GM23248 (cell line): ENCODE data around the gene SH3TC1.

Source experiments
- EZH2 ChIP-seq: fragments of 200-600 bp; sonication (generic); IDR thresholded peaks from 2 replicates; pipeline ENCODE4 v1.6.1; 2018; ENCODE audit warnings: antibody characterized with exemption, mild to moderate bottlenecking; ENCODE audit not compliant: insufficient read depth, poor library complexity, severe bottlenecking
- EZH2phosphoT487 ChIP-seq: fragments of 200-600 bp; sonication (generic); IDR thresholded peaks from 2 replicates; pipeline ENCODE4 v1.6.1; 2018; ENCODE audit warnings: antibody characterized with exemption, moderate library complexity, mild to moderate bottlenecking, low read depth; ENCODE audit not compliant: insufficient read depth

DNA sequence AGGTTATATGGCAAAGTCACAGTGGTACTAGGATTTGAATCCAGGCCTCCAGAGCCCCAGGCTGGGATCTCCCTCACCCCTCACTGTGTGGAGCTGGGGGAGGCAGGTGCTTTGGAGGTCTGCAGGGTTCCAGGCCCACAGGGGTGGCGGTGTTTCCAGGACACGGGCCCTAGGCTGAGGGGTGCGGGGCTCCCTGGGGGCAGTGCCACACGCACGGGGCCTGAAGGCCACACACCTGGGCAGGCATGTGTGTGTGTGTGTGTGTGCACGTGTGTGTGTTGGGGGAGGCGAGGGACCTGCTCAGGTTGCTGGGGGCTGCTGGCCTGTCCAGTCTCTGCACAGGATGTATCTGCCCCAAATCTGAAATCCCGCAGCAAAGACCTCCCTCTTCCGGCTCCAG, 18.8 kb downstream of the SH3TC1 start:
- TF ChIP-seq EZH2 (no peak), EZH2phosphoT487 (no peak)
